Testis (tissue), 2 donors: Measurements from ENCODE around the gene PLCL1.

ENCODE experiments used
- CTCF ChIP-seq, 3 experiments: fragments of 450-650 bp in 2 of 3; fragments of 200-600 bp in 1 of 3; sonication (generic) in 1 of 3; IDR thresholded peaks; one replicate each; pipeline ENCODE4 v1.5.1; 2016 to 2019; ENCODE audit warnings: antibody characterized with exemption in 3 of 3, mild to moderate bottlenecking in 2 of 3, moderate library complexity in 1 of 3
- POLR2A ChIP-seq: fragments of 450-650 bp; IDR thresholded peaks from one replicate; pipeline ENCODE4 v1.6.1; 2017; ENCODE audit warnings: antibody characterized with exemption, mild to moderate bottlenecking, moderate library complexity

- no peak for TF ChIP-seq CTCF (IDR thresholded peaks at IDR 0.05)
- TF ChIP-seq POLR2A: no peak
Measured at GRCh38 chr2:197925976-197926375, 121.6 kb downstream of the PLCL1 start.
